Measurements from ENCODE around the gene COL23A1.
"Not testable (repeated sequence)": the region's sequence is repeated elsewhere in the genome, so short reads cannot be mapped to it uniquely, and the experiment has no call there.

Gene COL23A1

GRCh38 chr5:178318382-178318781, 271.8 kb downstream of the COL23A1 start:
- Histone ChIP-seq H3K27me3 (ENCODE audit: control insufficient read depth in 1 of 2, insufficient read depth in 2 of 2, low read length in 2 of 2) (no peaks in the 10 kb centered on the region), H3K9me3 (ENCODE audit: low read length) (no peaks in the 10 kb centered on the region), H3K36me3 (ENCODE audit: insufficient read depth, low read length) (no peaks in the 10 kb centered on the region), H3K27ac (ENCODE audit: low read depth, low read length) (no peak overlapping the region), H3K4me1 (ENCODE audit: insufficient read depth, low read length) (no peaks in the 10 kb centered on the region), H3K4me3 (ENCODE audit: low read depth in 1 of 2, low read length in 2 of 2) (no peak overlapping the region), H3K9ac (ENCODE audit: low read length) (no peak overlapping the region)

DNA sequence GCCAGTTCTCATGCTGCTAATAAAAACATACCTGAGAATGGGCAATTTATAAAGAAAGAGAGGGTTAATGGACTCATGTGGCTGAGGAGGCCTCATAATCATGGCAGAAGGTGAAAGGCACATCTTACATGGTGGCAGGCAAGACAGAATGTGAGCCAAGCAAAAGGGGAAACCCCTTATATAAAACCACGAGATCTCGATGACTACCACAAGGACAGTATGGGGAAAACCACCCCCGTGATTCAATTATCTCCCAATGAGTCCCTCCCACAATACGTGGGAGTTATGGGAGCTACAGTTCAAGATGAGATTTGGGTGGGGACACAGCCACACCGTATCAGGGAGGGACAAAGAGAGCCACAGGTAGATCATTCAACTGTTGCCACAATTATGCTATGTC, 272.5 kb downstream of the COL23A1 start:
- not testable (repeated sequence) for H3K4me1 ChIP-seq (ENCODE audit: insufficient read depth, low read length); H3K9ac ChIP-seq (ENCODE audit: low read length); H3K27me3 ChIP-seq (ENCODE audit: control insufficient read depth in 1 of 2, insufficient read depth in 2 of 2, low read length in 2 of 2); H3K9me3 ChIP-seq (ENCODE audit: low read length); H3K27ac ChIP-seq (ENCODE audit: low read depth, low read length); H3K36me3 ChIP-seq (ENCODE audit: insufficient read depth, low read length); H3K4me3 ChIP-seq (ENCODE audit: low read depth in 1 of 2, low read length in 2 of 2)

GRCh38 chr5:178314961-178315820, 275.0 kb downstream of the COL23A1 start:
- Histone ChIP-seq H3K4me3 (ENCODE audit: low read depth in 1 of 2, low read length in 2 of 2) (no peak overlapping the region), H3K9me3 (ENCODE audit: low read length) (no peaks in the 10 kb centered on the region), H3K27me3 (ENCODE audit: control insufficient read depth in 1 of 2, insufficient read depth in 2 of 2, low read length in 2 of 2) (no peaks in the 10 kb centered on the region), H3K36me3 (ENCODE audit: insufficient read depth, low read length) (no peaks in the 10 kb centered on the region), H3K27ac (ENCODE audit: low read depth, low read length) (no peak overlapping the region), H3K9ac (ENCODE audit: low read length) (no peak overlapping the region), H3K4me1 (ENCODE audit: insufficient read depth, low read length) (no peaks in the 10 kb centered on the region)

- no peak overlapping the region for H3K4me3 ChIP-seq (ENCODE audit: low read depth in 1 of 2, low read length in 2 of 2)
- no peaks in the 10 kb centered on the region for H3K9me3 ChIP-seq (ENCODE audit: low read length)
- no peaks in the 10 kb centered on the region for H3K27me3 ChIP-seq (ENCODE audit: control insufficient read depth in 1 of 2, insufficient read depth in 2 of 2, low read length in 2 of 2)
- H3K36me3 ChIP-seq (ENCODE audit: insufficient read depth, low read length) = no peaks in the 10 kb centered on the region
- H3K4me1 ChIP-seq (ENCODE audit: insufficient read depth, low read length) = no peaks in the 10 kb centered on the region
- no peak overlapping the region for H3K27ac ChIP-seq (ENCODE audit: low read depth, low read length)
- H3K9ac ChIP-seq (ENCODE audit: low read length) = no peak overlapping the region
These were observed 276.0 kb downstream of the COL23A1 start for GRCh38 chr5:178314061-178314660.

- no peak overlapping the region for H3K4me3 ChIP-seq (ENCODE audit: low read depth in 1 of 2, low read length in 2 of 2)
- no peaks in the 10 kb centered on the region for H3K27me3 ChIP-seq (ENCODE audit: control insufficient read depth in 1 of 2, insufficient read depth in 2 of 2, low read length in 2 of 2)
- H3K9me3 ChIP-seq (ENCODE audit: low read length) = no peaks in the 10 kb centered on the region
- no peaks in the 10 kb centered on the region for H3K36me3 ChIP-seq (ENCODE audit: insufficient read depth, low read length)
- no peak overlapping the region for H3K9ac ChIP-seq (ENCODE audit: low read length)
- H3K27ac ChIP-seq (ENCODE audit: low read depth, low read length) = no peak overlapping the region
- no peaks in the 10 kb centered on the region for H3K4me1 ChIP-seq (ENCODE audit: insufficient read depth, low read length)
These were observed 276.9 kb downstream of the COL23A1 start for GRCh38 chr5:178313316-178313715.

DNA sequence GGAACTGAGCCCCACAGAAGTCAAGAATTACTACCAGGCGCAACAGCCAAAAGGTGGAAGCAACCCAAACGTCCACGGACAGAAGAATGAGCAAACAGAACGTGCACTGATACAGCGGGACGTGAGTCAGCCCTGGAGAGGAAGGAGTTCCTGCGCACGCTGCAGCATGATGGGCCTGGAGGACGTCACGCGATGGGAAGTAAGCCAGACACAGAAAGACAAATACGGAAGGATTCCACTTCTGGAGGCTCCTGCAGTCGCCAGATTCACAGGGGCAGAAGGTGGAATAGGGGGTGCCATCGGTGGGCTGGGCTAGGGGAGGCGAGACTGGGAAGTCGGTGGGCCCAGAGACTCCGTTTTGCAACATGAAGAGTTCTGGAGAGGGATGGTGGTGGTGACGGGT, 277.3 kb downstream of the COL23A1 start:
- no peak overlapping the region for H3K9ac ChIP-seq (ENCODE audit: low read length)

DNA sequence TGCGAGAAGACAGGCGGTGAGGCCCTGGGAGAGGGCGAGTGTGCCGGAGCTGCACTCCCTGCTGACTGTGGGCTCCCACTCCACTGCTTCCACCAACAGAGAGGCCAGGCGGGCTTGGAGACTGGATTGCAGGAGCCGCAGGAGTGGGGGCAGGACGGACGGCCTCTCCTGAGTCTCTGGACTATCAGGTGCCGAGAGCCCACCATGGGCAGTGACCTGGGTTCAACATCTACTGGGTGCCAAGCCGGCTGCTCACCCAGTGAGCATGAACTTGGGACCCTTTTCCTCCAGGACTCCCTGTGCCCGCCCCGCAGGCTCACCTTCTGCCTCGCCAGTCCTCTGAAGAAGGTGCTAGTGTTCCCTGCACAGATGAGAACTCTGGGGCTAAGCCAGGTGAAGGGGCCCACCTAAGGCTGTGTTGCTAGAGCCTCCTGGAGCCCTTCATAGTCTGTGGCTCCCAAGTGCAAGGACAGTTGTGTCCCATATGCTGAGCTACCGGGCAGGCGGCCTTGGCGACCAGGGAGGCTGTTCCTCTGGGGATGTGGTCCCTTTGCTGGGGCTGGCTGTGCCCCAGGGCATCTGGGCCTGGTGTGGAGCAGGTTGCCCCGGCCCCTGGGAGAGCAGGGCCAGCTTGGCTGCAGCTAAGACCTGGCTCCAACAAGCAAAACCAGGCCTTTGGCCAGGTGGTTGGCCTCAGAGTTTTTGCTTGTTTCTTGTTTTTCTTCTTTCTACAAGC, 279.9 kb downstream of the COL23A1 start:
- Histone ChIP-seq H3K27ac (ENCODE audit: low read depth, low read length) (no peak overlapping the region), H3K36me3 (ENCODE audit: insufficient read depth, low read length) (no peaks in the 10 kb centered on the region), H3K4me3 (ENCODE audit: low read depth in 1 of 2, low read length in 2 of 2) (no peak overlapping the region), H3K27me3 (ENCODE audit: control insufficient read depth in 1 of 2, insufficient read depth in 2 of 2, low read length in 2 of 2) (no peaks in the 10 kb centered on the region), H3K4me1 (ENCODE audit: insufficient read depth, low read length) (no peaks in the 10 kb centered on the region), H3K9me3 (ENCODE audit: low read length) (no peaks in the 10 kb centered on the region), H3K9ac (ENCODE audit: low read length) (no peak overlapping the region)

More for the DNA sequence above, 277.3 kb downstream of the COL23A1 start:
- H3K36me3 ChIP-seq (ENCODE audit: insufficient read depth, low read length) = no peaks in the 10 kb centered on the region
- H3K4me3 ChIP-seq (ENCODE audit: low read depth in 1 of 2, low read length in 2 of 2) = no peak overlapping the region
- no peaks in the 10 kb centered on the region for H3K4me1 ChIP-seq (ENCODE audit: insufficient read depth, low read length)
- H3K27ac ChIP-seq (ENCODE audit: low read depth, low read length) = no peak overlapping the region
- H3K27me3 ChIP-seq (ENCODE audit: control insufficient read depth in 1 of 2, insufficient read depth in 2 of 2, low read length in 2 of 2) = no peaks in the 10 kb centered on the region
- no peaks in the 10 kb centered on the region for H3K9me3 ChIP-seq (ENCODE audit: low read length)

GRCh38 chr5:178309271-178310013, 280.8 kb downstream of the COL23A1 start:
- Histone ChIP-seq H3K27me3 (ENCODE audit: control insufficient read depth in 1 of 2, insufficient read depth in 2 of 2, low read length in 2 of 2) (no peaks in the 10 kb centered on the region), H3K9me3 (ENCODE audit: low read length) (no peaks in the 10 kb centered on the region), H3K27ac (ENCODE audit: low read depth, low read length) (no peak overlapping the region), H3K4me1 (ENCODE audit: insufficient read depth, low read length) (no peaks in the 10 kb centered on the region), H3K4me3 (ENCODE audit: low read depth in 1 of 2, low read length in 2 of 2) (no peak overlapping the region), H3K9ac (ENCODE audit: low read length) (no peak overlapping the region), H3K36me3 (ENCODE audit: insufficient read depth, low read length) (no peaks in the 10 kb centered on the region)

DNA sequence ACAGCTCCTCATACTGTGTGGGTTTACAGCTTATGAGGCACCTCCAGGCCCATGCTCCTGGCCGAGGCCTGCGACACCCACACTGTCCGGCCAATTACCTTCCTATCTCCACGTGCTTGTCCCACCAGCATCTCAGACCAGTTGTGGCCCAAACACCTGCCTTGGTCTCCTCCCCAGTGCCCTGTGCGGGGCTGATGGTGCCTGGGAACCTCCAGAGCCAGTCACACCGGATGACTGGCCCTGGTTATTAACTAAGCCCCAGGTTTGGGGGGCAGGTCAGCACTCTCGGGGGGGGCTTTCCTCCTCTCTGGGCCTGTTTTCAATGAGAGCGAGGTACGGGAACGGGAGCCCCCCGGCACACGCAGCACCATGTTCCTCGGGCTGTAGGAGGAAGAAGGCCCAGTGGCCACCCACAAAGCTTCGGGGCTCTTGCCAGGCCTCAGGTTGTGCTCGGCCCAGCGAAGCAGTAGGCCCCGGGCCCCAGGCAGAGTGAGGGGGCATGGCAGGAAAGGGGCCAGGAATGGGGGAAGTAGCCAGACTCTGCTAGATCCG, 281.6 kb downstream of the COL23A1 start:
- Histone ChIP-seq H3K27me3 (ENCODE audit: control insufficient read depth in 1 of 2, insufficient read depth in 2 of 2, low read length in 2 of 2) (no peaks in the 10 kb centered on the region), H3K4me1 (ENCODE audit: insufficient read depth, low read length) (no peaks in the 10 kb centered on the region), H3K4me3 (ENCODE audit: low read depth in 1 of 2, low read length in 2 of 2) (no peak overlapping the region), H3K36me3 (ENCODE audit: insufficient read depth, low read length) (no peaks in the 10 kb centered on the region), H3K9me3 (ENCODE audit: low read length) (no peaks in the 10 kb centered on the region), H3K9ac (ENCODE audit: low read length) (no peak overlapping the region), H3K27ac (ENCODE audit: low read depth, low read length) (no peak overlapping the region)

GRCh38 chr5:178307267-178308045, 282.7 kb downstream of the COL23A1 start:
- H3K27ac ChIP-seq (ENCODE audit: low read depth, low read length) = no peak overlapping the region
- H3K36me3 ChIP-seq (ENCODE audit: insufficient read depth, low read length) = no peaks in the 10 kb centered on the region
- H3K27me3 ChIP-seq (ENCODE audit: control insufficient read depth in 1 of 2, insufficient read depth in 2 of 2, low read length in 2 of 2) = no peaks in the 10 kb centered on the region
- no peaks in the 10 kb centered on the region for H3K4me1 ChIP-seq (ENCODE audit: insufficient read depth, low read length)
- H3K4me3 ChIP-seq (ENCODE audit: low read depth in 1 of 2, low read length in 2 of 2) = no peak overlapping the region
- no peaks in the 10 kb centered on the region for H3K9me3 ChIP-seq (ENCODE audit: low read length)
- H3K9ac ChIP-seq (ENCODE audit: low read length) = no peak overlapping the region

Data from muscle layer of colon (tissue), 2 donors.